H1 (cell line): Measurements from ENCODE around the gene FAM222B. TPM values are rescaled to one million over a fixed set of nuclear protein-coding genes. Genes with fewer than 3 reads are reported as not detected.
A peak's percentile ranks its signal among the peaks of the same experiment; 100 is the strongest.
"Not testable (repeated sequence)": the region's sequence is repeated elsewhere in the genome, so short reads cannot be mapped to it uniquely, and the experiment has no call there.

ENCODE experiments used
- CTCF ChIA-PET: fragments of 300-600 bp; sonication (Branson Sonifier 250); formaldehyde crosslinking; loops from one replicate; lab custom pipeline; 2021; ENCODE audit not compliant: partially characterized antibody; lab: Charles Lee
- POLR2A ChIA-PET: fragments of 300-600 bp; sonication (Branson Sonifier 250); formaldehyde crosslinking; loops from one replicate; lab custom pipeline; 2021; ENCODE audit warnings: inconsistent platforms; ENCODE audit not compliant: partially characterized antibody; lab: Charles Lee
- DNase-seq, 2 experiments: peaks; one replicate each; pipeline versions ENCODE4 v3.0.0 to v3.0.0-alpha.2; 2010 to 2022; ENCODE audit warnings: low spot score in 2 of 2, low read depth in 1 of 2, mixed read lengths in 1 of 2
- FAIRE-seq: peaks from 2 replicates; lab custom pipeline; 2011; peaks lifted over from hg19 to GRCh38; lab: Jason Lieb, UNC
- H2AFZ ChIP-seq: 2 replicates; pipeline ENCODE4 v1.8.1; 2012; ENCODE audit warnings: low read length, inconsistent platforms
- H2AK5ac ChIP-seq: 2 replicates; pipeline ENCODE4 v1.6.1; 2013; ENCODE audit warnings: low read depth, low read length
- H2BK120ac ChIP-seq: replicated peaks from 2 replicates; pipeline ENCODE3; 2013; ENCODE audit warnings: low read depth, low read length, inconsistent platforms
- H2BK12ac ChIP-seq: 2 replicates; pipeline ENCODE4 v1.6.1; 2013; ENCODE audit warnings: low read depth, low read length
- H2BK15ac ChIP-seq: 2 replicates; pipeline ENCODE4 v1.6.1; 2013; ENCODE audit warnings: low read length
- H2BK20ac ChIP-seq: 2 replicates; pipeline ENCODE4 v1.6.1; 2013; ENCODE audit warnings: low read length
- H2BK5ac ChIP-seq: 2 replicates; pipeline ENCODE4 v1.6.1; 2013; ENCODE audit warnings: low read depth, low read length
- H3K14ac ChIP-seq: 2 replicates; pipeline ENCODE4 v1.6.1; 2013; ENCODE audit warnings: inconsistent platforms; ENCODE audit not compliant: insufficient read length
- H3K18ac ChIP-seq: 2 replicates; pipeline ENCODE4 v1.6.1; 2013; ENCODE audit warnings: low read length; ENCODE audit errors: extremely low read depth
- H3K23ac ChIP-seq: 2 replicates; pipeline ENCODE4 v1.6.1; 2013; ENCODE audit warnings: inconsistent platforms; ENCODE audit not compliant: insufficient read length
- H3K23me2 ChIP-seq: 2 replicates; pipeline ENCODE4 v1.6.1; 2013; ENCODE audit warnings: low read depth, low read length
- H3K27ac ChIP-seq: 2 replicates; pipeline ENCODE4 v1.6.1; 2011; ENCODE audit warnings: low read depth, low read length, inconsistent platforms
- H3K27me3 ChIP-seq, 4 experiments: replicated peaks in 1 of 4; 1 replicate in 1 of 4; 2 replicates in 3 of 4; pipeline versions ENCODE4 v1.6.1 to v1.8.1; 2011 to 2013; ENCODE audit warnings: low read length in 3 of 4, mild to moderate bottlenecking in 3 of 4, inconsistent platforms in 2 of 4, mixed read lengths in 2 of 4, moderate library complexity in 1 of 4; ENCODE audit not compliant: control insufficient read depth in 3 of 4, insufficient read depth in 3 of 4; ENCODE audit errors: extremely low read depth in 1 of 4
- H3K36me3 ChIP-seq, 4 experiments: 2 replicates each; pipeline versions ENCODE4 v1.6.1 to v1.8.1; 2011 to 2013; ENCODE audit warnings: mild to moderate bottlenecking in 4 of 4, low read length in 3 of 4, moderate library complexity in 2 of 4, control low read depth in 1 of 4, inconsistent platforms in 1 of 4; ENCODE audit not compliant: insufficient read depth in 4 of 4, control insufficient read depth in 2 of 4
- H3K4ac ChIP-seq: replicated peaks from 2 replicates; pipeline ENCODE3; 2013; ENCODE audit warnings: low read length, low read depth, mixed read lengths, inconsistent platforms; ENCODE audit not compliant: insufficient read length
- H3K4me1 ChIP-seq, 4 experiments: replicated peaks in 1 of 4; 1 replicate in 1 of 4; 2 replicates in 3 of 4; pipeline versions ENCODE4 v1.6.1 to v1.8.1; 2011 to 2013; ENCODE audit warnings: low read length in 3 of 4, inconsistent platforms in 2 of 4, mixed read lengths in 1 of 4; ENCODE audit not compliant: insufficient read depth in 4 of 4, control insufficient read depth in 3 of 4
- H3K4me2 ChIP-seq, 2 experiments: 2 replicates each; pipeline versions ENCODE4 v1.6.1 to v1.8.1; 2011 to 2013; ENCODE audit warnings: low read depth in 2 of 2, low read length in 2 of 2, control low read depth in 1 of 2, inconsistent platforms in 1 of 2, mild to moderate bottlenecking in 1 of 2; ENCODE audit not compliant: insufficient read depth in 1 of 2
- H3K4me3 ChIP-seq, 4 experiments: fragments of 200-600, 300-600 bp in 1 of 4; sonication (generic), shearing (Covaris generic), sonication (Bioruptor Twin) in 1 of 4; 2 replicates each; pipeline versions ENCODE4 v1.5.1 to v1.8.1; 2011 to 2016; ENCODE audit warnings: low read length in 4 of 4, low read depth in 3 of 4, control low read depth in 2 of 4, inconsistent platforms in 2 of 4, mild to moderate bottlenecking in 2 of 4, mixed read lengths in 1 of 4, moderate library complexity in 1 of 4; ENCODE audit not compliant: insufficient read depth in 2 of 4; ENCODE audit errors: extremely low read depth in 1 of 4
- H3K56ac ChIP-seq: replicated peaks from 2 replicates; pipeline ENCODE3; 2013; ENCODE audit warnings: low read depth, mild to moderate bottlenecking, mixed read lengths, low read length, inconsistent platforms; ENCODE audit not compliant: insufficient read length
- H3K79me1 ChIP-seq: 2 replicates; pipeline ENCODE4 v1.6.1; 2013; ENCODE audit warnings: low read depth, low read length, control low read depth
- H3K79me2 ChIP-seq, 2 experiments: 2 replicates each; pipeline versions ENCODE4 v1.6.1 to v1.8.1; 2012 to 2013; ENCODE audit warnings: low read length in 2 of 2, mild to moderate bottlenecking in 2 of 2, inconsistent platforms in 1 of 2; ENCODE audit not compliant: insufficient read depth in 2 of 2, control insufficient read depth in 1 of 2
- H3K9ac ChIP-seq, 4 experiments: replicated peaks in 1 of 4; 1 replicate in 1 of 4; 2 replicates in 3 of 4; pipeline versions ENCODE4 v1.6.1 to v1.8.1; 2011 to 2013; ENCODE audit warnings: low read depth in 3 of 4, low read length in 3 of 4, control low read depth in 2 of 4, mild to moderate bottlenecking in 2 of 4, moderate library complexity in 2 of 4, inconsistent platforms in 1 of 4; ENCODE audit errors: extremely low read depth in 1 of 4
- H3K9me3 ChIP-seq, 2 experiments: 2 replicates each; pipeline versions ENCODE4 v1.6.1 to v1.8.1; 2012 to 2013; ENCODE audit warnings: mild to moderate bottlenecking in 2 of 2, moderate library complexity in 2 of 2, control low read depth in 1 of 2, inconsistent platforms in 1 of 2, low read depth in 1 of 2, low read length in 1 of 2, mixed read lengths in 1 of 2; ENCODE audit not compliant: insufficient read depth in 2 of 2
- H4K20me1 ChIP-seq, 2 experiments: replicated peaks in 1 of 2; 2 replicates each; pipeline versions ENCODE3 to v1.8.1; 2011 to 2013; ENCODE audit warnings: inconsistent platforms in 2 of 2, low read length in 2 of 2, mild to moderate bottlenecking in 1 of 2; ENCODE audit not compliant: insufficient read depth in 2 of 2, control insufficient read depth in 1 of 2
- H4K5ac ChIP-seq: 2 replicates; pipeline ENCODE4 v1.6.1; 2013; ENCODE audit warnings: low read length, low read depth, mixed read lengths, inconsistent platforms; ENCODE audit not compliant: insufficient read length
- H4K8ac ChIP-seq: 2 replicates; pipeline ENCODE4 v1.8.0; 2013; ENCODE audit warnings: mild to moderate bottlenecking, moderate library complexity, low read length, inconsistent platforms; ENCODE audit not compliant: insufficient read depth; ENCODE audit errors: extremely low read depth
- H4K91ac ChIP-seq: replicated peaks from 2 replicates; pipeline ENCODE3; 2013; ENCODE audit warnings: low read length, mixed read lengths, inconsistent platforms; ENCODE audit not compliant: insufficient read length
- RAD21 ChIP-seq, 2 experiments: IDR thresholded peaks in 1 of 2; conservative IDR thresholded peaks in 1 of 2; 2 replicates each; pipeline ENCODE4 v1.6.1; 2011; ENCODE audit warnings: low read depth in 2 of 2, low read length in 2 of 2, improper control_type of control experiment in 1 of 2, inconsistent platforms in 1 of 2, mild to moderate bottlenecking in 1 of 2, moderate library complexity in 1 of 2
- WGBS, 2 experiments: shearing (Covaris generic) in 1 of 2; methylation state at CpG; one replicate each; pipeline versions ENCODE4 v1.1.6 to v1.1.7; 2013 to 2015; ENCODE audit warnings: low lambda C conversion rate in 2 of 2, mixed read lengths in 2 of 2, inconsistent platforms in 1 of 2, low coverage in 1 of 2, missing lambda C conversion rate in 1 of 2; ENCODE audit not compliant: insufficient replicate concordance in 2 of 2, insufficient coverage in 1 of 2, insufficient read length in 1 of 2; ENCODE audit errors: extremely low coverage in 1 of 2, missing lambda C conversion rate in 1 of 2; 5-methylcytosine and 5-hydroxymethylcytosine counted together
- polyA plus RNA-seq, 7 experiments: library from polyadenylated mRNA; depleted of rRNA in 3 of 7; stranded (reverse) in 5 of 7; unstranded in 2 of 7; fragments of >200 nt in 5 of 7; fragments of 200-250 nt in 2 of 7; gene quantifications; 1 replicate in 5 of 7; 2 replicates in 1 of 7; 4 replicates in 1 of 7; pipeline versions ENCODE4 v1.2.1 to v1.2.3, GENCODE V29; 2011 to 2013; ENCODE audit warnings: missing spikeins in 2 of 7, mixed read lengths in 2 of 7
- total RNA-seq: library from RNA; stranded (reverse); fragmentation: NEBNext Ultra II Directional; extraction: Animal tissue kit (Norgen Biotek cat#: 25700); gene quantifications from 2 replicates; pipeline ENCODE4 v1.2.1, GENCODE V29; 2021
- TF ChIP-seq, protein P1 (sequence below), 3 experiments: IDR thresholded peaks; 1 replicate in 2 of 3; 2 replicates in 1 of 3; pipeline versions ENCODE4 v1.5.1 to v1.6.1; 2011; ENCODE audit warnings: low read length in 3 of 3, mild to moderate bottlenecking in 3 of 3, inconsistent platforms in 2 of 3, low read depth in 1 of 3, moderate library complexity in 1 of 3; ENCODE audit not compliant: insufficient read depth in 1 of 3; ENCODE audit errors: control extremely low read depth in 1 of 3

FAM222B gene
- total and polyA plus RNA-seq, 2 of the 8 experiments (the other 6 are each of a cell fraction or from before 2014, with no cell fraction given): 42.1 to 81.7 TPM

DNA sequence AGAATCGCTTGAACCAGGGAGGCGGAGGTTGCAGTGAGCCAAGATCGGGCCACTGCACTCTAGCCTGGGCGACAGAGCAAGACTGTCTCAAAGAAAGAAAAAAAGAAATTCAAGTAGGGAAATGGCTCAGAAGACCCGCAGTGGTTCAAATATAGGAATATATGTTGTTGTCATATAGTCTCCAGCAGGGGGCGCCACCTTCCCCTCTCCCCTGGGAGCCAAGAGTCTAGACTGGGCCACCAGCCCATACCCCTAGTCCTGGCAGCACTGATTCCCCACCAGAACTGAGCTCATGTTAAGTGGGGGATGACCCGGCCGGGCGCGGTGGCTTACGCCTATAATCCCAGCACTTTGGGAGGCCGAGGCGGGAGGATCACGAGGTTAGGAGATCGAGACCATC, 6.1 kb upstream of the FAM222B start:
- not testable (repeated sequence) for H3K79me1 ChIP-seq, H4K91ac ChIP-seq, H4K8ac ChIP-seq, H3K4ac ChIP-seq, H2AFZ ChIP-seq, H3K18ac ChIP-seq, H3K4me3 ChIP-seq, H2BK120ac ChIP-seq, H3K14ac ChIP-seq, H3K56ac ChIP-seq, H4K20me1 ChIP-seq, H3K79me2 ChIP-seq, H3K36me3 ChIP-seq, H3K9ac ChIP-seq, FAIRE-seq, H2AK5ac ChIP-seq, H4K5ac ChIP-seq, H3K27me3 ChIP-seq, H3K9me3 ChIP-seq, H3K23me2 ChIP-seq, H2BK12ac ChIP-seq, H3K27ac ChIP-seq, H2BK5ac ChIP-seq, H3K4me2 ChIP-seq, H2BK20ac ChIP-seq, H3K4me1 ChIP-seq, H2BK15ac ChIP-seq, H3K23ac ChIP-seq
- 67% methylated on average over 6 of the region's 15 CpGs; no CpG with 5 or more reads in 1 of the 2 experiments for WGBS, 2 experiments
- CTCF ChIA-PET: interaction anchor here (0.6 to 5.3 kb wide), 43 partner anchors 9 to 148 kb away, joined by 3 to 34 read pairs (median 5); partner anchors contain the start of genes FLOT2 and NEK8
- peak in 1 of 2 experiments; percentile 76 for DNase-seq
- POLR2A ChIA-PET: interaction anchor here (0.6 to 1.3 kb wide), 7 partner anchors 14 to 183 kb away, joined by 3 to 4 read pairs (median 3); partner anchors contain the start of gene FLOT2
- peak; percentile 28 to 48; a peak in 3 of 4 replicates for TF ChIP-seq RAD21 (IDR thresholded peaks at IDR 0.05 in 1 of 2, conservative IDR thresholded peaks at IDR 0.05 in 1 of 2; ENCODE audit: low read depth in 2 of 2, low read length in 2 of 2)
- TF ChIP-seq, protein P1, sequence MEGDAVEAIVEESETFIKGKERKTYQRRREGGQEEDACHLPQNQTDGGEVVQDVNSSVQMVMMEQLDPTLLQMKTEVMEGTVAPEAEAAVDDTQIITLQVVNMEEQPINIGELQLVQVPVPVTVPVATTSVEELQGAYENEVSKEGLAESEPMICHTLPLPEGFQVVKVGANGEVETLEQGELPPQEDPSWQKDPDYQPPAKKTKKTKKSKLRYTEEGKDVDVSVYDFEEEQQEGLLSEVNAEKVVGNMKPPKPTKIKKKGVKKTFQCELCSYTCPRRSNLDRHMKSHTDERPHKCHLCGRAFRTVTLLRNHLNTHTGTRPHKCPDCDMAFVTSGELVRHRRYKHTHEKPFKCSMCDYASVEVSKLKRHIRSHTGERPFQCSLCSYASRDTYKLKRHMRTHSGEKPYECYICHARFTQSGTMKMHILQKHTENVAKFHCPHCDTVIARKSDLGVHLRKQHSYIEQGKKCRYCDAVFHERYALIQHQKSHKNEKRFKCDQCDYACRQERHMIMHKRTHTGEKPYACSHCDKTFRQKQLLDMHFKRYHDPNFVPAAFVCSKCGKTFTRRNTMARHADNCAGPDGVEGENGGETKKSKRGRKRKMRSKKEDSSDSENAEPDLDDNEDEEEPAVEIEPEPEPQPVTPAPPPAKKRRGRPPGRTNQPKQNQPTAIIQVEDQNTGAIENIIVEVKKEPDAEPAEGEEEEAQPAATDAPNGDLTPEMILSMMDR (IDR thresholded peaks at IDR 0.05; ENCODE audit: control extremely low read depth in 1 of 3, insufficient read depth in 1 of 3, low read depth in 1 of 3, low read length in 3 of 3): peak; percentile 55 to 58 (median 56)
